Measurements from ENCODE around the gene PAXX. TPM values are rescaled to one million over a fixed set of nuclear protein-coding genes. Genes with fewer than 3 reads are reported as not detected.

PAXX gene
- total and polyA plus RNA-seq, 2 donors (not counting 1 experiment from before 2014, with no cell fraction given): 74.8 to 167 TPM

DNA sequence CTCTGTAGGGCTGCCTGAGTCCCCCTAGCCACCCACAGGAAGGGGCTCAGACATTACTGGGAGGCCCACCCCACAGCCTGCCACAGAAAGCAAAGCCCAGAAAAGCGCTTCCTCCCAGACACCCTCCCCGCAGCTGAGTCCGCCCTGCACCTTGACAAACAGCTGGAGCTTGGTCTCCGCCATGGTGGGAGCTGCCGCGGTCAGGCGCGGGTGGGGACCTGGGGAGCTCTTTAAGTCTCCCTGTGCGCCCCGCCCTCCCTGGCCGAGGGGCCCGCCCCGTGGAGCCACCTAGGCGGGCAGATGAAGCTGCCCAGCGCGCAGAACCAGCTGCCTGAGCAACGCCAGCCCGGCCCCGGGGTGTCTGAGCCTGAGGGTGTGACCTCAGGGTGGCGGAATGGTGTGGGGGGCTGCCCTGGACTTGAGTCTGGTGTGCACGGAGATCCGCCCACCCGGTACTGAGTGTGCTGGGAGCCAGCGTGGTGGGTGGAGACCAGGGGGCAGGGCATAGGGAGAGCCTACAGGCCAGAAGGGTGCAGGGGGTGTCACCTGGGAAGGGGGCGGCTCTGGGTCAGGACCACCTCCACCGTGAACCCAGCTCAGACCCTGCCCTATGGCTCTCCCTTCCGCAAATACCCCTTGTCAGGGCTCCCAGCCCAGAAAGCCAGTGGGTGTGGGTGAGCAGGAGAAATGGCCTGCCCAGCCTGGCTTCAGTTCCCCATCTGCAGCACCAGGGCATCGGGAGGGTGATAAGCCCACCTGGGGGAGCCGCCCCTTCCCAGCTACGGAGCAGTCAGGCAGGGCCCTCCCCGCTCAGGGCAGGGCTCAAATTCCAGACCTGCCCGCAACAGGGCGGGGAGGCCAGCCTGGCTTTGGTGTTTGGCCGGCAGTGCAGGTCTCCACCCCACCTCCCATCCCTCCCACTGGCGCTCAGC is 4.4 kb downstream of the PAXX start, which contains the start of gene CLIC3:
Gene CLIC3 (minus strand): TSS at position 208 of the 932 bp plus-strand sequence. CDS start 25 bp downstream, at position 183.
- H3K27me3 Mint-ChIP-seq: peaks cover 3% of the 10 kb centered on the region
- Histone ChIP-seq H3K36me3 (replicated peaks in 1 of 2; ENCODE audit: control extremely low read depth in 1 of 2, control insufficient read depth in 1 of 2, extremely low read depth in 1 of 2, insufficient read depth in 2 of 2, low read length in 1 of 2) (peaks cover 0 to 6% of the 10 kb centered on the region in 2 experiments), H4K20me1 (ENCODE audit: control insufficient read depth, insufficient read depth, low read length, poor library complexity, severe bottlenecking) (peaks cover 17% of the 10 kb centered on the region), H3K79me2 (ENCODE audit: control insufficient read depth, insufficient read depth, low read length) (peaks cover 10% of the 10 kb centered on the region), H3K4me3 (ENCODE audit: control extremely low read depth in 1 of 5, extremely low read depth in 1 of 5, insufficient read depth in 1 of 5, low read depth in 2 of 5, low read length in 4 of 5) (peak within 1 kb of the TSS in 4 of 5 experiments; percentile 24 to 60 (median 36)), H3K9me3 (ENCODE audit: control extremely low read depth in 1 of 3, control insufficient read depth in 2 of 3, insufficient read depth in 1 of 3, low read length in 2 of 3) (peaks cover 0 to 7% (median 0%) of the 10 kb centered on the region in 3 donors), H3K4me1 (ENCODE audit: control insufficient read depth in 2 of 2, insufficient read depth in 2 of 2, low read length in 2 of 2) (peaks cover 60 to 76% of the 10 kb centered on the region in 2 donors), H3K9ac (ENCODE audit: low read length) (peak within 1 kb of the TSS; percentile 59), H2AFZ (ENCODE audit: insufficient read depth, low read depth, low read length, poor library complexity, severe bottlenecking) (peak within 1 kb of the TSS; percentile 74), H3K27ac (ENCODE audit: low read length in 2 of 2) (peak within 1 kb of the TSS; percentile 3 to 54), H3K4me2 (replicated peaks; ENCODE audit: low read depth, low read length, poor library complexity, severe bottlenecking) (peak within 1 kb of the TSS; percentile 90), H3K27me3 (replicated peaks in 1 of 4; ENCODE audit: control extremely low read depth in 1 of 4, control insufficient read depth in 3 of 4, insufficient read depth in 4 of 4, low read length in 3 of 4) (peaks cover 0 to 4% (median 0%) of the 10 kb centered on the region in 4 experiments)
- no peaks in the 10 kb centered on the region for H3K9me3 Mint-ChIP-seq (ENCODE audit: insufficient read depth)
- ATAC-seq (ENCODE audit: low read depth): no peak
- H3K4me1 Mint-ChIP-seq: peaks cover 56% of the 10 kb centered on the region
- H3K4me3 Mint-ChIP-seq: peak within 1 kb of the TSS; percentile 76
- TF ChIP-seq, protein P1, sequence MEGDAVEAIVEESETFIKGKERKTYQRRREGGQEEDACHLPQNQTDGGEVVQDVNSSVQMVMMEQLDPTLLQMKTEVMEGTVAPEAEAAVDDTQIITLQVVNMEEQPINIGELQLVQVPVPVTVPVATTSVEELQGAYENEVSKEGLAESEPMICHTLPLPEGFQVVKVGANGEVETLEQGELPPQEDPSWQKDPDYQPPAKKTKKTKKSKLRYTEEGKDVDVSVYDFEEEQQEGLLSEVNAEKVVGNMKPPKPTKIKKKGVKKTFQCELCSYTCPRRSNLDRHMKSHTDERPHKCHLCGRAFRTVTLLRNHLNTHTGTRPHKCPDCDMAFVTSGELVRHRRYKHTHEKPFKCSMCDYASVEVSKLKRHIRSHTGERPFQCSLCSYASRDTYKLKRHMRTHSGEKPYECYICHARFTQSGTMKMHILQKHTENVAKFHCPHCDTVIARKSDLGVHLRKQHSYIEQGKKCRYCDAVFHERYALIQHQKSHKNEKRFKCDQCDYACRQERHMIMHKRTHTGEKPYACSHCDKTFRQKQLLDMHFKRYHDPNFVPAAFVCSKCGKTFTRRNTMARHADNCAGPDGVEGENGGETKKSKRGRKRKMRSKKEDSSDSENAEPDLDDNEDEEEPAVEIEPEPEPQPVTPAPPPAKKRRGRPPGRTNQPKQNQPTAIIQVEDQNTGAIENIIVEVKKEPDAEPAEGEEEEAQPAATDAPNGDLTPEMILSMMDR (IDR thresholded peaks at IDR 0.05): no peak
- TF ChIP-seq EZH2 (IDR thresholded peaks at IDR 0.05; ENCODE audit: borderline replicate concordance, insufficient read depth, low read depth, low read length, poor library complexity, severe bottlenecking): no peak
- POLR2A ChIA-PET: interaction anchor here (0.5 to 1.5 kb wide), 4 partner anchors 15 to 190 kb away, joined by 3 to 5 read pairs (median 4); no protein-coding TSS in a partner anchor
- 8% methylated on average over 28 of the region's 35 CpGs for WGBS (ENCODE audit: insufficient coverage)
- peak; percentile 61 for DNase-seq
- intact Hi-C loops (cut with micrococcal nuclease): no loop called here
- H3K27ac Mint-ChIP-seq: peak within 1 kb of the TSS; percentile 82
- CTCF ChIA-PET: interaction anchor here (0.6 to 3.4 kb wide), 8 partner anchors 29 to 207 kb away, joined by 3 to 22 read pairs (median 4); partner anchors contain the start of genes ABCA2, AJM1 and NPDC1
